Loucy (cell line): ENCODE results near the gene GHSR.

Experiments
- CTCF ChIP-seq: fragments of 200-600 bp; sonication (generic); conservative IDR thresholded peaks from 2 replicates; pipeline ENCODE4 v1.5.1; 2014; ENCODE audit warnings: mild to moderate bottlenecking, antibody characterized with exemption, low read length
- EZH2phosphoT487 ChIP-seq: fragments of 200-600 bp; IDR thresholded peaks from 2 replicates; pipeline ENCODE4 v1.6.1; 2018; ENCODE audit warnings: antibody characterized with exemption, mild to moderate bottlenecking, moderate library complexity, borderline replicate concordance

DNA sequence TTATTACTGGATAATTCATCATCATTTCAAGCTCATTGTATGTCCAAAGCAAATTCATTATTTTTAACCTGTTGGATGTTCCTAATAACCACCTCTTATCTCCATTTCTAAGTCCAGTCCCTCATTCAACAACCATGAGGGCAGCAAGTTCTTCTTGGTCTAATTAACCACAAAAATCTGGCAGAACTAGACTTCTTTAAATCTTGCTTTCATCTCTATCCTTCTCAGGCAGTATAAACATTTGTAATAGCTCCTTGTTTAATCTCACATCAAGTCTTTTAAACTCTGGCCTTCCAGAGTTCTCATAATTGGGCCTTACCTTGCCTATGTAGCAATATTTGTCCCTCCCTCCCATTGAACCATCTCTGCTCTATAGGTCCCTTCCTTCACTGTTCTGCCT lies 17.0 kb upstream of the GHSR start:
- TF ChIP-seq CTCF: no peak
- no peak for TF ChIP-seq EZH2phosphoT487
